Measurements from ENCODE around the gene CLSTN2.

DNA sequence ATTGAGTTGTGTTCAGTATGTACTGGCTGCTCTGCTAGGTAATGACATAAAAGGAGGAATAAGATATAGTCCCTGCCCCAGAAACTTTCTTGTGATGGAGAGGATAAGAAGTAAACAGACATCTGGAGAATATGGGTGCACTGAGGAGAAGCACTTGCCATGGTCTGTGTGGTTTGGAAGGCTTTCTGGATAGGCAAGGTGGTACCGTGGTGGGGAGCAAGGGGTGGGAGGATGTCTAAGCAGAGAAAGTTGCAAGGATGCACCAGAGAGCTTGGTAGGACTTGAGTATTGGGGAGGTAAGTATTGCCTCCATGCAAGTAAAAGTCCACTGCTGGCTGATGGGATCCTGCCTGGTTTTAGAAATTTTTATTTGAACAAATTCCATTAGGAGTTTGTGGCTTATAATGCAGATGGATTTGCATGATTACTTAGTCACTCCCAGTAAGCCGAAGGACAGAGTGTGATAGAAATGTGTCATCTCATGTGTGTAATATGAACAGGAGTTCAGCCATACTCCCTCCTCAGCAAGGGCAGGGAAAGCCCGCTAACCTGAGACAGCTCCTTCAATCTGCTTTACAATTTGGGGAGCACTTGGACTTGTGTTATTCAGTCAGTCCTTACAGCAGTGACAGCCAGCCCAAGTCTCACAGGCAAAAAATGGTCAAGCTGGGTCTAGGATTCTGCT lies 53.6 kb downstream of the CLSTN2 start:
- TF ChIP-seq CTCF (IDR thresholded peaks at IDR 0.05 in 2 of 3, conservative IDR thresholded peaks at IDR 0.05 in 1 of 3; ENCODE audit: borderline replicate concordance in 1 of 3, insufficient read depth in 1 of 3, low read depth in 2 of 3, low read length in 2 of 3) (no peak), EGR1 (IDR thresholded peaks at IDR 0.05; ENCODE audit: low read depth) (no peak), TCF7L2 (IDR thresholded peaks at IDR 0.05; ENCODE audit: borderline replicate concordance, extremely low read depth, insufficient read depth, insufficient read length) (no peak), SP1 (IDR thresholded peaks at IDR 0.05; ENCODE audit: low read depth) (no peak), EZH2 (IDR thresholded peaks at IDR 0.05) (no peak), POLR2A (IDR thresholded peaks at IDR 0.05; ENCODE audit: borderline replicate concordance, extremely low read depth, insufficient read depth, insufficient read length) (no peak), ZBTB33 (IDR thresholded peaks at IDR 0.05; ENCODE audit: extremely low read depth, insufficient replicate concordance, low read length) (no peak), SRF (IDR thresholded peaks at IDR 0.05; ENCODE audit: low read depth) (no peak), REST (IDR thresholded peaks at IDR 0.05; ENCODE audit: low read depth) (no peak), POLR2AphosphoS5 (IDR thresholded peaks at IDR 0.05; ENCODE audit: low read depth, low read length) (no peak), SIN3A (IDR thresholded peaks at IDR 0.05; ENCODE audit: low read depth) (no peak), JUND (IDR thresholded peaks at IDR 0.05) (no peak)

Data from HCT116 (cell line).